Measurements from ENCODE around the gene DSCAM. TPM values are rescaled to one million over a fixed set of nuclear protein-coding genes. Genes with fewer than 3 reads are reported as not detected.

The DSCAM gene
- total RNA-seq, 4 donors from 2014 or later = 0.19 TPM; not detected in 3

DNA sequence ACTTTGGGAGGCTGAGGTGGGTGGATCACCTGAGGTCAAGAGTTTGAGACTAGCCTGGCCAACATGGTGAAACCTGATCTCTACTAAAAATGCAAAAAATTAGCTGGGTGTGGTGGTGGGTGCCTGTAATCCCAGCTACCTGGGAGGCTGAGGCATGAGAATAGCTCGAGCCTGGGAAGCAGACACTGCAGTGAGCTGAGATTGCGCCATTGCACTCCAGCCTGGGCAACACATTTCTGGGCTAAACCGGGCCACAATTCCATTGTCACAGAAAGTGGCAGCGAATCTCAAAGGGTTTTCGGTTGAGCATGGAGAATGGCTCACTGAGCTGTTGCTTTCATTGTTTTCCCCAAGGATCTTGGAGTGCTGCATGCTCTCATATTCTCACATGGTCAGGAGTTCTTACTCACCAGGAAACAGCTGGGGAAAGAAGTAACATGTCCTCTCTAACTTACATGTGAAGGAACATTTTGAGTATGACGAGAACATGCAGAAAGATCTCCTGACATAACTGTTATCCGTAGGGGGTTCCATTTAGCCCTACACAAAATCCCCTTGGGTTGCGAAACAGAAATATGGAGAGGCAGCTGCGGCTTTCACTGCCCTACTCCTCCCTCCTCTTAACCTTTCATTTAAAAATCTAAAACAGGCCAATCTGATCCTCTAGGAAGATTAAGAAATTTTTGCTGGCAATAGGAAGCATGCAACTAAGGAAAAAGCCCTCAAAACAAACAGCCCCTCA, 638.6 kb downstream of the DSCAM start:
- H3K9me3 ChIP-seq = no peaks in the 10 kb centered on the region
- no peak overlapping the region for H3K4me3 ChIP-seq
- no peaks in the 10 kb centered on the region for H3K36me3 ChIP-seq
- H3K27ac ChIP-seq = no peak overlapping the region
- no peak for DNase-seq
- H3K4me1 ChIP-seq = no peaks in the 10 kb centered on the region
- H3K27me3 ChIP-seq = no peaks in the 10 kb centered on the region
- TF ChIP-seq, protein P1, sequence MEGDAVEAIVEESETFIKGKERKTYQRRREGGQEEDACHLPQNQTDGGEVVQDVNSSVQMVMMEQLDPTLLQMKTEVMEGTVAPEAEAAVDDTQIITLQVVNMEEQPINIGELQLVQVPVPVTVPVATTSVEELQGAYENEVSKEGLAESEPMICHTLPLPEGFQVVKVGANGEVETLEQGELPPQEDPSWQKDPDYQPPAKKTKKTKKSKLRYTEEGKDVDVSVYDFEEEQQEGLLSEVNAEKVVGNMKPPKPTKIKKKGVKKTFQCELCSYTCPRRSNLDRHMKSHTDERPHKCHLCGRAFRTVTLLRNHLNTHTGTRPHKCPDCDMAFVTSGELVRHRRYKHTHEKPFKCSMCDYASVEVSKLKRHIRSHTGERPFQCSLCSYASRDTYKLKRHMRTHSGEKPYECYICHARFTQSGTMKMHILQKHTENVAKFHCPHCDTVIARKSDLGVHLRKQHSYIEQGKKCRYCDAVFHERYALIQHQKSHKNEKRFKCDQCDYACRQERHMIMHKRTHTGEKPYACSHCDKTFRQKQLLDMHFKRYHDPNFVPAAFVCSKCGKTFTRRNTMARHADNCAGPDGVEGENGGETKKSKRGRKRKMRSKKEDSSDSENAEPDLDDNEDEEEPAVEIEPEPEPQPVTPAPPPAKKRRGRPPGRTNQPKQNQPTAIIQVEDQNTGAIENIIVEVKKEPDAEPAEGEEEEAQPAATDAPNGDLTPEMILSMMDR (IDR thresholded peaks at IDR 0.05) = no peak
- TF ChIP-seq POLR2A (IDR thresholded peaks at IDR 0.05) = no peak

GRCh38 chr21:40200946-40201345, 646.0 kb downstream of the DSCAM start:
- Histone ChIP-seq H3K27ac (no peak overlapping the region), H3K27me3 (no peaks in the 10 kb centered on the region), H3K4me1 (no peaks in the 10 kb centered on the region), H3K4me3 (no peak overlapping the region), H3K9me3 (no peaks in the 10 kb centered on the region), H3K36me3 (no peaks in the 10 kb centered on the region)
- TF ChIP-seq, protein P1 (IDR thresholded peaks at IDR 0.05) = no peak
- TF ChIP-seq POLR2A (IDR thresholded peaks at IDR 0.05) = no peak
- no peak for DNase-seq

DNA sequence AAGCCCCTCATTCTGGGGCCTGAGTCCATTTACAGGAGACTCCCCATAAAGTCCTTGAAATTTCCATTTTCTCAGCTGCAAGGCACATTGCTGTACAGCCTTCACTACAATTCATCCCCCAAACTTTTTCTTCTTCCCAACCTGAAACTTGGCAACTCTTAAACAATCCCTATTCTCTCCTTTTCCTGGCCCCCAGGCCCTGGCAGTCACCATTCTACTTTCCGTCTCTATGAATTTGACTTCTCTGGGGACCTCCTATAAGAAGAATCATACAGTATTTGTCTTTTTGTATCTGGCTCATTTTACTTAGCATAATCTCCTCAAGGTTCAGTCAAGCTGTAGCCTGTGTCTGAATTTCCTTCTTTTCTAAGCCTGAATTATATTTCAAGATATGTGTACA, 646.8 kb downstream of the DSCAM start:
- no peaks in the 10 kb centered on the region for H3K36me3 ChIP-seq
- H3K27me3 ChIP-seq = no peaks in the 10 kb centered on the region
- no peak overlapping the region for H3K27ac ChIP-seq
- H3K4me1 ChIP-seq = no peaks in the 10 kb centered on the region
- no peak for TF ChIP-seq POLR2A (IDR thresholded peaks at IDR 0.05)
- TF ChIP-seq, protein P1 (IDR thresholded peaks at IDR 0.05) = no peak
- H3K4me3 ChIP-seq = no peak overlapping the region
- no peaks in the 10 kb centered on the region for H3K9me3 ChIP-seq
- DNase-seq = no peak

DNA sequence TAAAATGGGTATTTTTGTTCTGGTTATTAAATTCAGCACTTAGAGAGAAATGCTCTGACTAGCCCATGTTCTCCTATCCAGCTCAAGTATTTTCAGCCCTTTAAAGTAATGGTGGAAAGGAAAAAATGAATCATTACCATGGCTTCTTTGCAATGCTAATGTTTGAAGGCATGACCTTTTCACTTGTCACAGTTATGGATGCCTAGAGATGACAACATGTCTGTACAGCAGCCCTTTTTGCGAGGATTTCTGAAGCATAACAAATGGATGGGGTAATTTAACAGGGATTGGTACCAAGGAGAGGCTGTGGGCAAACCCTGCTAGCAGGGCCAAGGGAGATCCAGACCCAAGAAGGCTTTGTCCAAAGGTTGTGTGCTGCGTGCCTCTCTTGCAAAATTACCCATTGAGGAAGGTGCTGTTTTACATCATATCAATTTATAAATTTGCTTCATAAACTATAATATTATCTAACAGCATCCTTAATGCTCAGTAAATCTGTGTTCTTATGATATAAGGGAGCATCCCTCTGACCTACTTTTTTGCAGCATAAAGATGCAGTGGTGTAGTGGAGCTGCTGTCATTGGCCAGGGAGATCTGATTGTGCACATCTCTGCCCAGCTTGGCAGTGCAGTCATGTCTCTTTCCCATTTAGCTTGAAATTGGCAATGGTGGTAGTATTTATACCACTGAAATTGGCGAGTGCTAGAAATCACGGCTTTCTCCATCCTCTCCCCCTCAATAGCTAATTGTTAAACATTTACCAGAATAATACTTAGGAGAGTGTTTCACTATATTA, 652.6 kb downstream of the DSCAM start:
- DNase-seq = no peak
- Histone ChIP-seq H3K27ac (no peak overlapping the region), H3K36me3 (no peaks in the 10 kb centered on the region), H3K9me3 (no peaks in the 10 kb centered on the region), H3K27me3 (no peaks in the 10 kb centered on the region), H3K4me3 (no peak overlapping the region), H3K4me1 (no peaks in the 10 kb centered on the region)
- TF ChIP-seq POLR2A (IDR thresholded peaks at IDR 0.05) = no peak
- TF ChIP-seq, protein P1 (IDR thresholded peaks at IDR 0.05) = no peak

DNA sequence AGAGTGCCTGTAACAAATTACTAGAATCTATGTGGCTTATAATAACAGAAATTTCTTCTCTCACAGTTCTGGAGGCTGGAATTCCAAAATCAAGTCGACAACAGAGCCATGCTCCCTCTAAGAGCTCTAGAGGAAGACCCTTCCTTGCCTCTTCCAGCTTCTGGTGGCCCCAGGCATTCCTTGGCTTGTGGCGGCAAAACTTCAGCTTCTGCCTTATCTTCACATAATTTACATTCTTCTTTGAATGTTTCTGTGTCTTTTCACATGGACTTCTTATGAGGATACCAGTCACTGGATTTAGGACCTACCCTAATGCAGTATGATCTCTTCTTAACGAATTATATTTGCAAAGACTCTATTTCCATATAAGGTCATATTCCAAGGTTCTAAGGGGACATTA, 655.3 kb downstream of the DSCAM start:
- Histone ChIP-seq H3K4me3 (no peak overlapping the region), H3K9me3 (no peaks in the 10 kb centered on the region), H3K4me1 (no peaks in the 10 kb centered on the region), H3K36me3 (no peaks in the 10 kb centered on the region), H3K27ac (no peak overlapping the region), H3K27me3 (no peaks in the 10 kb centered on the region)
- no peak for DNase-seq
- no peak for TF ChIP-seq POLR2A (IDR thresholded peaks at IDR 0.05)
- TF ChIP-seq, protein P1 (IDR thresholded peaks at IDR 0.05) = no peak

Measured in Peyer's patch (tissue), 4 donors.